Mesenchymal stem cell (in vitro differentiated cells and primary cell): Measurements from ENCODE around the gene EXO1.
"Not testable (repeated sequence)": the region's sequence is repeated elsewhere in the genome, so short reads cannot be mapped to it uniquely, and the experiment has no call there.

Experiments
- DNase-seq: peaks from one replicate; pipeline ENCODE4 v3.0.0-alpha.2; 2013
- H2AFZ ChIP-seq: one replicate; pipeline ENCODE4 v1.6.1; 2013; ENCODE audit warnings: low read depth, mild to moderate bottlenecking, control low read depth, inconsistent platforms, low read length, moderate library complexity
- H2AK5ac ChIP-seq: 2 replicates; pipeline ENCODE4 v1.6.1; 2013; ENCODE audit warnings: low read length, moderate library complexity, mild to moderate bottlenecking, inconsistent platforms; ENCODE audit not compliant: severe bottlenecking
- H2BK120ac ChIP-seq: one replicate; pipeline ENCODE4 v1.6.1; 2013; ENCODE audit warnings: low read depth, mild to moderate bottlenecking, inconsistent platforms, low read length, moderate library complexity
- H2BK12ac ChIP-seq, 2 experiments: one replicate each; pipeline ENCODE4 v1.6.1; 2013; ENCODE audit warnings: inconsistent platforms in 2 of 2, low read length in 2 of 2, mild to moderate bottlenecking in 2 of 2, moderate library complexity in 2 of 2, control low read depth in 1 of 2
- H2BK15ac ChIP-seq: one replicate; pipeline ENCODE4 v1.6.1; 2013; ENCODE audit warnings: mild to moderate bottlenecking, low read depth, inconsistent platforms; ENCODE audit not compliant: poor library complexity, severe bottlenecking
- H2BK5ac ChIP-seq: 2 replicates; pipeline ENCODE4 v1.6.1; 2013; ENCODE audit warnings: low read depth, mild to moderate bottlenecking, low read length, control low read depth, inconsistent platforms; ENCODE audit not compliant: poor library complexity, severe bottlenecking
- H3K14ac ChIP-seq, 2 experiments: one replicate each; pipeline ENCODE4 v1.6.1; 2013; ENCODE audit warnings: inconsistent platforms in 2 of 2, low read length in 2 of 2, control low read depth in 1 of 2, mild to moderate bottlenecking in 1 of 2, moderate library complexity in 1 of 2
- H3K18ac ChIP-seq, 2 experiments: one replicate each; pipeline ENCODE4 v1.6.1; 2013; ENCODE audit warnings: inconsistent platforms in 2 of 2, low read length in 2 of 2, control low read depth in 1 of 2, low read depth in 1 of 2, mild to moderate bottlenecking in 1 of 2
- H3K23ac ChIP-seq, 2 experiments: one replicate each; pipeline ENCODE4 v1.6.1; 2013; ENCODE audit warnings: inconsistent platforms in 2 of 2, low read length in 2 of 2, mild to moderate bottlenecking in 2 of 2, moderate library complexity in 2 of 2, control low read depth in 1 of 2
- H3K27ac ChIP-seq: 2 replicates; pipeline ENCODE4 v1.5.1; 2013; ENCODE audit warnings: mild to moderate bottlenecking, moderate library complexity, low read length, control low read depth, inconsistent platforms; ENCODE audit not compliant: poor library complexity, severe bottlenecking
- H3K27me3 ChIP-seq, 2 experiments: 2 replicates each; pipeline versions ENCODE4 v1.6.1 to v1.7.0; 2013; ENCODE audit warnings: low read length in 2 of 2, mild to moderate bottlenecking in 2 of 2, moderate library complexity in 2 of 2, control low read depth in 1 of 2, inconsistent platforms in 1 of 2; ENCODE audit not compliant: control insufficient read depth in 1 of 2, insufficient read depth in 1 of 2
- H3K36me3 ChIP-seq, 2 experiments: 2 replicates each; pipeline versions ENCODE4 v1.6.1 to v1.7.0; 2013; ENCODE audit warnings: low read length in 2 of 2, control low read depth in 1 of 2, inconsistent platforms in 1 of 2, low read depth in 1 of 2, mild to moderate bottlenecking in 1 of 2; ENCODE audit not compliant: insufficient read depth in 2 of 2, control insufficient read depth in 1 of 2
- H3K4ac ChIP-seq, 2 experiments: one replicate each; pipeline ENCODE4 v1.6.1; 2013; ENCODE audit warnings: inconsistent platforms in 2 of 2, low read length in 2 of 2, mild to moderate bottlenecking in 2 of 2, moderate library complexity in 2 of 2, control low read depth in 1 of 2, low read depth in 1 of 2
- H3K4me1 ChIP-seq: 2 replicates; pipeline ENCODE4 v1.6.1; 2013; ENCODE audit warnings: low read depth, low read length, control low read depth; ENCODE audit not compliant: control insufficient read depth, insufficient read depth
- H3K4me2 ChIP-seq: 2 replicates; pipeline ENCODE4 v1.6.1; 2013; ENCODE audit warnings: low read length, mild to moderate bottlenecking, inconsistent platforms; ENCODE audit not compliant: poor library complexity, severe bottlenecking
- H3K4me3 ChIP-seq, 2 experiments: 2 replicates each; pipeline versions ENCODE4 v1.5.1 to v1.7.0; 2013; ENCODE audit warnings: low read length in 2 of 2, mild to moderate bottlenecking in 2 of 2, control low read depth in 1 of 2, low read depth in 1 of 2; ENCODE audit not compliant: insufficient read depth in 1 of 2
- H3K79me1 ChIP-seq: replicated peaks from 2 replicates; pipeline ENCODE4 v1.6.1; 2013; ENCODE audit warnings: mild to moderate bottlenecking, control low read depth, low read length, inconsistent platforms; ENCODE audit not compliant: poor library complexity, severe bottlenecking
- H3K9ac ChIP-seq: 2 replicates; pipeline ENCODE4 v1.7.0; 2013; ENCODE audit warnings: mild to moderate bottlenecking, low read length, moderate library complexity
- H3K9me3 ChIP-seq: 2 replicates; pipeline ENCODE4 v1.7.0; 2013; ENCODE audit warnings: mild to moderate bottlenecking, low read length; ENCODE audit not compliant: control insufficient read depth
- H4K8ac ChIP-seq: one replicate; pipeline ENCODE4 v1.6.1; 2013; ENCODE audit warnings: inconsistent platforms, mild to moderate bottlenecking, low read length, moderate library complexity
- H4K91ac ChIP-seq: one replicate; pipeline ENCODE4 v1.6.1; 2013; ENCODE audit warnings: mild to moderate bottlenecking, low read length, inconsistent platforms
- WGBS: methylation state at CpG from one replicate; pipeline ENCODE4 v1.1.7; 2013; ENCODE audit warnings: mixed read lengths; 5-methylcytosine and 5-hydroxymethylcytosine counted together

Gene EXO1

GRCh38 chr1:241847540-241847795 lies 536 bp upstream of the EXO1 start:
- DNase-seq: no peak
- no peak overlapping the region for H4K8ac ChIP-seq
- H3K79me1 ChIP-seq: peaks cover 6% of the 10 kb centered on the region
- no peak overlapping the region for H3K4ac ChIP-seq
- no peak overlapping the region for H3K18ac ChIP-seq
- H2BK5ac ChIP-seq: no peak overlapping the region
- H3K4me2 ChIP-seq: peak overlapping the region; percentile 73
- H3K36me3 ChIP-seq: no peaks in the 10 kb centered on the region
- no peak overlapping the region for H2BK12ac ChIP-seq
- peak overlapping the region; percentile 46 for H3K27ac ChIP-seq
- no peaks in the 10 kb centered on the region for H3K9me3 ChIP-seq
- H2BK15ac ChIP-seq: no peak overlapping the region
- H3K4me1 ChIP-seq: peaks cover 4% of the 10 kb centered on the region
- no peak overlapping the region for H4K91ac ChIP-seq
- no peak overlapping the region for H2BK120ac ChIP-seq
- no peak overlapping the region for H3K14ac ChIP-seq
- peak overlapping the region in 1 of 2 experiments; percentile 99 for H3K4me3 ChIP-seq
- 0% methylated on average over 5 of the region's 6 CpGs for WGBS
- H3K9ac ChIP-seq: peak overlapping the region; percentile 98
- H2AFZ ChIP-seq: no peak overlapping the region
- no peaks in the 10 kb centered on the region for H3K27me3 ChIP-seq
- H2AK5ac ChIP-seq: no peak overlapping the region
- H3K23ac ChIP-seq: no peak overlapping the region

GRCh38 chr1:241848686-241849344 lies 811 bp downstream of the EXO1 start:
- Histone ChIP-seq H3K27ac (no peak overlapping the region), H3K4me1 (peaks cover 4% of the 10 kb centered on the region), H2AFZ (no peak overlapping the region), H4K8ac (no peak overlapping the region), H3K4ac (no peak overlapping the region), H3K23ac (no peak overlapping the region), H3K18ac (no peak overlapping the region), H3K36me3 (peaks cover 0 to 3% of the 10 kb centered on the region in 2 experiments), H3K4me3 (peak overlapping the region; percentile 77 to 99), H2BK15ac (no peak overlapping the region), H2AK5ac (no peak overlapping the region), H2BK12ac (no peak overlapping the region), H3K9me3 (no peaks in the 10 kb centered on the region), H2BK120ac (no peak overlapping the region), H3K27me3 (no peaks in the 10 kb centered on the region), H3K79me1 (peaks cover 6% of the 10 kb centered on the region), H3K9ac (peak overlapping the region; percentile 98), H3K4me2 (peak overlapping the region; percentile 95), H2BK5ac (no peak overlapping the region), H3K14ac (no peak overlapping the region), H4K91ac (no peak overlapping the region)
- WGBS: 6% methylated on average over 8 of the region's 13 CpGs
- DNase-seq: no peak

GRCh38 chr1:241849345-241849695 lies 1.3 kb downstream of the EXO1 start:
- H3K14ac ChIP-seq: no peak overlapping the region
- no peak overlapping the region for H3K4me2 ChIP-seq
- H3K23ac ChIP-seq: no peak overlapping the region
- no peak overlapping the region for H2AK5ac ChIP-seq
- no peak overlapping the region for H4K91ac ChIP-seq
- peaks cover 0 to 3% of the 10 kb centered on the region in 2 experiments for H3K36me3 ChIP-seq
- H3K9me3 ChIP-seq: no peaks in the 10 kb centered on the region
- H4K8ac ChIP-seq: no peak overlapping the region
- no peak overlapping the region for H2AFZ ChIP-seq
- H3K4me3 ChIP-seq: peak overlapping the region in 1 of 2 experiments; percentile 99
- peaks cover 7% of the 10 kb centered on the region for H3K79me1 ChIP-seq
- no peaks in the 10 kb centered on the region for H3K27me3 ChIP-seq
- H3K4me1 ChIP-seq: peaks cover 4% of the 10 kb centered on the region
- DNase-seq: no peak
- no peak overlapping the region for H2BK15ac ChIP-seq
- 37% methylated on average over 4 of the region's 6 CpGs for WGBS
- peak overlapping the region; percentile 98 for H3K9ac ChIP-seq
- no peak overlapping the region for H2BK12ac ChIP-seq
- H3K4ac ChIP-seq: no peak overlapping the region
- no peak overlapping the region for H3K27ac ChIP-seq
- H3K18ac ChIP-seq: no peak overlapping the region
- no peak overlapping the region for H2BK5ac ChIP-seq
- no peak overlapping the region for H2BK120ac ChIP-seq

- H2AFZ ChIP-seq, H3K36me3 ChIP-seq, H2AK5ac ChIP-seq, H3K9ac ChIP-seq, H3K27ac ChIP-seq, H3K27me3 ChIP-seq, DNase-seq, H2BK5ac ChIP-seq, H4K91ac ChIP-seq, H3K79me1 ChIP-seq, H3K4me3 ChIP-seq, H3K23ac ChIP-seq, H3K4ac ChIP-seq, H3K18ac ChIP-seq, H3K4me2 ChIP-seq, H3K9me3 ChIP-seq, H2BK120ac ChIP-seq, H2BK15ac ChIP-seq, H3K4me1 ChIP-seq, H4K8ac ChIP-seq, H3K14ac ChIP-seq, H2BK12ac ChIP-seq: not testable (repeated sequence)
- WGBS: 97% methylated on average over 34 of the region's 41 CpGs
These were observed 7.6 kb downstream of the EXO1 start for GRCh38 chr1:241855545-241856140.
